GM21723 (cell line): ENCODE data around the gene SYCP2.
"Not testable (repeated sequence)": the region's sequence is repeated elsewhere in the genome, so short reads cannot be mapped to it uniquely, and the experiment has no call there.

Experiments
- ATAC-seq: cut with Tn5 transposase; IDR thresholded peaks from one replicate; pipeline ENCODE4 v1.9.1; 2021; ENCODE audit warnings: mild to moderate bottlenecking, moderate library complexity; ENCODE audit not compliant: unreplicated experiment

The SYCP2 gene

GRCh38 chr20:59933296-59933848 is at the start of gene SYCP2:
Gene SYCP2 (minus strand): TSS chr20:59933637. CDS start chr20:59922413, 11,224 bp downstream.
- ATAC-seq = peak; percentile 36

GRCh38 chr20:59983076-59983475 is 49.6 kb upstream of the SYCP2 start:
- ATAC-seq = no peak

DNA sequence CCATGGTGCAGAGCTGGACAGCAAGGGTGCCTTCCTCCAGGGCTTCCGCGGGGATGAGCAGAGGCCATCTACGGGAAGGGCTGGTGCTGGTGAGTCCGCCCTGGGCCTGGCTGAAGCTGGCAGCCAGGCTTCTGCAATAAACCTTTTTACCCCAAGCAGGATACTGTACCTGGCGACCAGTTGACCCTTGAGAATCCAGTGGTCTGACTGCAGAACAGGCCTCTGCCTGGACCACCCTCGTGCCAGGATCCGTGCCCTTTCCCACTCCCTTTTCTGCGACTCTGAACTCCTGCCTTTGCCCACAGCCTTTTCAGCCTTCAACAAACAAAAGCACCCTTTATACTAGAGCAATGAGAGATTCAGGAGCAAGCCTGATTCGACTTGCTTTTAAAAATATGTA is 43.6 kb upstream of the SYCP2 start:
- no peak for ATAC-seq

DNA sequence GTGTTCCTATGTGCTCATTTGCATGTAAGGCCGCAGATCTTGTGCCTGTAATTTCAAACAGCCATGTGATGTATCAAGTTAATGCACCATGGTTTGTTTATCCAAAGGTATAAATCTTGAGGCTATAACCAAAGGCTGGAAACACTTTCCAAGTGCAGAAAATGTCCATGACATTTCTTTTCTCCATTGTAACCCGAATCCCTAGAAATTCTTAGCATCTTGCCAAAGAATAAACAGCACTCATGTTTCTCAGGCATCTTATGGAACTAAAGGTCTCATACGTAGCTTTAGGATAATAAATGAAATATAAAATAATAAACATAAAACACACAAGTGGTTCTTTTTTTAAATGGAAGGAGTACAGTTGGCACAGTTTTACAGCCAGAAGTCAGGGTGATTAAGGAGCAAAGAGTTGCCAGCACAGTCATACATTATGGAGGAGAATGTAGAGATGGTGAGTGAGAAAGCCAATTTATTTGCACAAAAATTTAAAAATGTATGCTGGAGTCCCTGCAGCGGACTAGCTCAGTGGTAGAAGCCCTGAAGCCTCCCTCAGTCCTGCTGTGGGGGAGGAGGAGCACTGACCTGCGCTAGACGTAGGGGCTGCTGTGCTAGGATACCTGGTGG is 42.8 kb upstream of the SYCP2 start:
- no peak for ATAC-seq

DNA sequence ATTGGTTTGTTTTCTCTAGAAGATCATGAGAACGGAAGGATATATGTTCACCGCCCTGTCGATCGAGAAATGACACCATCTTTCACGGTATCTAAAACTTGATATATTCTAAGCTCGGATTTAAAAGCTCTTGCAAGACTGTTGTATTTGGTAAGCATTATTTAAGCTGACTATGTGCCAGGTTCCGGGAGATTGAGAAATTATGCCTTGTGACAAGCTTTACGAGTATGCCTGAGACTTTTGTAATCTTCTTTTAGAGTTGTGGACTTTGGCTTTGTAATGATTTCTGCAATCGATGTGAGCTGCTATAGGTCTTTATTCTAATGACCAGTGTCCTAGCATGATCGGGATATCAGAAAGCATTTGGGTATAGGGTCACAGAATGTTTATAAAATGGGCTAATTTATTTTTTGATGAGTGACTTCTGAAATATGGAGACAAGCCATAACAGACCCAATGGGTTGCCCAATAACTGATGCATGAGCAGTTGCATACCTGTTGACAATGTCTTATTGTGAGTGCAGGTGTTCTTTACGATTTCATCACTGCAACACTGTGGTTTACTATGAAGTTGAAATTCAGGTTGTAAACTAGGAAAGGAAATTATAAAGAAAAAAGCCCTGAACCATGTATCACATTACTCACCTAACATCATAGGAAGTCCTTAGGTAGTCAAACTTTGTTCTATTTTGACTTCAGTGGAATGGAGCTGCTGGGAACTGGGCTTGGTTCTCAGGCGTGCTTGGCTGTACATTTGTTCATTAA is 38.8 kb upstream of the SYCP2 start:
- ATAC-seq = no peak

DNA sequence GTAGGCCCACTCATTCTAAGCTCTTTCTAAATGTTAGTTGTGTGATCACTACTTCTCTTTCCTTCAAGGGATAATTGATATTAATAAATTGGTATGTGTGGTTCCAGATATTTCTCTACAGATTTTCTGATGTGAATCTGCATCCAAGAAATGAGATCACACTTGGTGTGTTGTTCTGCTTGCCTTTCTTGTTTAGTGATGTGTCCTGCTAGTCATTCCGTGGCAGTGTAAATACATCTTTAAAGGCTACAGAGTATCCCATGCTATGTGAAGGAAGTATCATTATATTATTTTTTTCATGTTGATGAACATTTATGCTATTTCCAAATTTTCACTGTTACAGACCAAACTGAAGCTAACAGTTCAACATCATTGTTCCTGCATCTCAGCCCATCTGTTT is 38.0 kb upstream of the SYCP2 start:
- ATAC-seq = no peak

DNA sequence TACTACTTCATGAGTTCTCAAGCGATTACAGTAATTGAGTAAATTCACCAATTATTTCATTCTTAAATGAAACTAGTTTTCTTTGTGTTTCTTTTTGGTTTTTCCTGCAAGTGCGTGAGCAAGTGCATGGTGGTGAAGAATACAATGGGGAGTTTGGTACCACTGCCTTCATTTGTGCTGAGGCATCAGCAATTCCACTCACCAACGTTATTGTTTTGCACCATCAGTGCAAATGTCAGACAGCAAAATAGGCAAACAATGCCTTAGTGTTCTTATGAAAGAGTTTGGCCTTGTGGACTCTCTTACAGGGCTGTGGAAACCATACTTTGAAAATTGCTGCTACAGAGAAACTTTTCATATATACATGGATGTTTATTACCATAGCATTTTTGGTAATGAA is 33.0 kb upstream of the SYCP2 start:
- no peak for ATAC-seq

DNA sequence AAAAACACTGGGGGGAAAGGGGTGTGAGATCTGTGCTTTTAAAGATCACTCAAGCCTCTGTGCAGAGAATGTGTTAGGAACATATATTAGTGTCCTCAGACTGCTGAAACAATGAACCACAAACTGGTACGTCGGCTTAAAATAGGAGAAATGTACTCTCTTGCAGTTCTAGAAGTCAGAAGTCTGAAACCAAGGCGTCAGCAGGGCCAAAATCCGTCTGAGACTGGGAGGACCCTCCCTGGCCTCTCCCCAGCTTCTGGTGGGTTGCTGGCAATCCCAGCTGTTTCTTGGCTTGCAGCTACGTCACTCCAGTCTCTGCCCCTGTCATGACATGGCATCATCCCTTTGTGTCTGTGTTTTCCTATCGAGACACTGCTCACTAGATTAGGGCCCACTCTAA is 28.7 kb upstream of the SYCP2 start:
- ATAC-seq = no peak

GRCh38 chr20:59961423-59961822 is 28.0 kb upstream of the SYCP2 start:
- ATAC-seq = no peak

- ATAC-seq = no peak
These were observed 25.2 kb upstream of the SYCP2 start for GRCh38 chr20:59958626-59959025.

- no peak for ATAC-seq
These were observed 24.7 kb upstream of the SYCP2 start, which contains the start of gene CDH26 for GRCh38 chr20:59958123-59958522. Gene CDH26 (plus strand): TSS chr20:59958423. CDS start chr20:59958727, 304 bp downstream.

DNA sequence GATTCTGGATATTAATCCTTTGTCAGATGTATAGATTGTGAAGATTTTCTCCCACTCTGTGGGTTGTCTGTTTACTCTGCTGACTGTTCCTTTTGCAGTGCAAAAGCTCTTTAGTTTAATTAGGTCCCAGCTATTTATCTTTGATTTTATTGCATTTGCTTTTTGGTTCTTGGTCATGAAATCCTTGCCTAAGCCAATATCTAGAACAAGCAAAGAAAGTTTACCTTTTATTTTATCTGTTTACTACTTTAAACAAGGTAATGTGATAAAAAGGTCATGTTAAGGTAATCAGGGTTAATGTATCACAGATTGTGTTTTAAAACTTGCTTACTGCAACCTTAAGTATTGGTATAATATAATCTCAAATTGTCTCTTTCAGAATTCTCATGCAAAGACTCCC is 24.1 kb upstream of the SYCP2 start:
- not testable (repeated sequence) for ATAC-seq

- peak; percentile 62 for ATAC-seq
These were observed 21.8 kb upstream of the SYCP2 start for GRCh38 chr20:59955131-59955796.

- ATAC-seq = no peak
These were observed 21.3 kb upstream of the SYCP2 start for GRCh38 chr20:59954718-59955117.

DNA sequence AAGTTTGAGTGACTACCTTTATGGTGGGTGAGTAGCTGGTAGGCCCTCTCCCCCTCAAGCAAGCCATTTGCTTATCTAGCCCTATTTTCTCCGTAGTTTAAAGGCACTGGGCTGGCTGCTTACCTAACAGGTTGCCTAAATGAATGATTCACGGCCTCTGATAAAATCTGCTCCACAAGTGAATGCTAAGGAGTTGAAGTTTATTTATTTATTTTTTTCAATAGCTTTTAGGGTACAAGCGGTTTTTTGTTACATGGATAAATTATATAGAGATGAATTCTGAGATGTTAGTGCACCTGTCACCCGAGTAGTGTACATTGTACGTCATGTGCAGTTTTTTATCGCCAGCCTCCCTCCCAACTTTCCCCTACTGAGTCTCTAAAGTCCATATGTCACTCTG is 16.5 kb upstream of the SYCP2 start:
- no peak for ATAC-seq

DNA sequence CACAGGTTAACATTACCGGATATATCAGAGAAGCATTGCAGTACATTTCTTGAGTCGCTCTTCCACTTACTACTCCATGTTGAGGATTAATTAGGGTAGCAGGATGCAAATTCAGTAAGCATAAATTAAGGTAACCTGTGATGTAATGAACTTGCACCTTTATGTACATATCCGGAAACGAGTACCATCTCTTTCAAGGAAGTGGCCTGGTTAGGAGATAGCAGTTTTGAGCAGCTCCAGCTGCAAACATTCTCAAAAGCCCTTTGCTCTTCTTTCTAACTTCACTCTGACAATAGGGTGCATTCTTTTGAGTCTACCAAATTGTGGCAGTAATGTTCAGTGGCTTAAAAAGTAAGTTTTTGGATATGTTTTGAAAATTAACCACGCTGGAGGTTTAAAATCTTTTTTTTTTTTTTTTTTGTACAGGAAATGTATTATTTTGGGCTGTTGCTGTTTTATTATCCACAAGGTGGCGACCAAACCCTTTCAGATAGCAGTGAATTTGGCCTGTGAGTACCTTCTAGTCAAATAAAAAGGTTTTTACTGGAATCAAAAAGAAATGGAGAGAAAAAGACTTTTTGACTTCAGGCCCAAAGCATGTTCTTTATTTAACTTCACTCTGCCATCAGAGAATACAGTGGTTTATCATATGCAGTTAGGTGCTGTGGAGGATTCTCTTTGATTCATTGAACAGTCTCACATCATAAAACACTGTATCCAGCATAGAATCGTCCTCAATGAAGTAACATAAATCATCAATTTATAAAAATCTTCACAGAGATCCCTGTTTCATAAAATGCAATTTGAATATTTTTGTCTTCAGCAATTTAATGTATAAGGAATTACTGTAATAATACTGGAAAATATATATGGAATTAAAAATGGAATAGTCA is 15.6 kb upstream of the SYCP2 start:
- peak; percentile 82 for ATAC-seq

DNA sequence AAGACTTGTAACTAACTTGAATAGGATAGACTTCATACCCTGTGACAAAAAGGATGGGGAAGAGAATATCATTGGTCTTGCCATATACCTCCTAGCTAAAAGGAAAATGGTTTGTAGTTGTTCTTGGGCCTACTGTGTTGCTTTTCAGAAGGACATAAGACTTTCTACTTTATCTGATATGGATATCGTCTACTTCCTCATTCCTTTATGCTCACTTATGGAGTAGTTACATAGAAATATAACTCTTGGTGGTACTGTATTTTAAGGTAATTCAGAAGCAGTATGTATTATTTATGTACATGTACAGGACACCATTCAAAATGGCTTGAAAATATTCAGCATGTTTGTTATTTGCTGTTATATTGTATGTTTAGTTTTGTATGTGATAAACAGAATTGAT is 14.8 kb upstream of the SYCP2 start:
- no peak for ATAC-seq

GRCh38 chr20:59947376-59947775 is 13.9 kb upstream of the SYCP2 start:
- ATAC-seq = no peak

- no peak for ATAC-seq
These were observed 12.3 kb upstream of the SYCP2 start for GRCh38 chr20:59945731-59946130.

DNA sequence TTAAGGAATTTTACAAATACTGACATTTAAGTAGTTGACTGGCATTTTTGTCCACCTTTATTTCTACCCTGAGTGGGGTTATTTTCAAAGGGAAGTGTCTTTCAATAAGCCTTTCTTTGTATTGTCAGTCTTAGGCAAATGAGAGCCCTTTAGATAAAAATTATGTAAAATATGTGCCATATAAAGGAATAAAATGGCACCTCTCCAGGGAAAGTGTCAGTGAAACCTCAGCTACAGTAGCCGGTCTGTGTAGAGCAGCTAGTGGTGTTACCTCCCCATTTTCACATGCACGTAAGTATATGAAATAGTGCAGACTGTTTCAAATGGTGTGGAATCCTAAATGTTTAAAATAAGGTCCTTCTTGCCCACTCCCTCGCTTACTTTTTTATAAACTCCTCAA is 11.7 kb upstream of the SYCP2 start:
- ATAC-seq = no peak

DNA sequence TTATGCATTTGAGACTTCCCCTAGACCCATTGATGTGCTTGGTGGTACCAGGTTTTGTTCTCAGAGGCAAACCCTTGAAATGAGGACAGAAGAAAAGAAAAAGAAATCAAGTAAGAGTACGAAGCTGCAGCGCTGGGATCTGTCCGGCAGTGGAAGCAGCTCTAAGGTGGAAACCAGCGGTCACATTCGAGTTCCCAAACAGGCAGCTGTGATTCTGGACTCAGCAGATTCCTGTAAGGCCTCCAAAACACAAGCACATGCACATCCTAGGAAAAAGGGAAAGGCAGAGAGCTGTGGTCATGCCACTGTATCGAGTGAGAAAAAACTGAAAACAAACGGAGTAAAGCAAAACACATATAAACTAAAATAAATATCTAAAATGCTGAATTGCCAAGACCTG is 11.3 kb upstream of the SYCP2 start:
- no peak for ATAC-seq
